Inferior parietal cortex (tissue), 1 donor: Measurements from ENCODE around the gene CDK3.
A peak's percentile ranks its signal among the peaks of the same experiment; 100 is the strongest.

ENCODE experiments used
- DNase-seq: peaks from one replicate; pipeline ENCODE4 v3.0.0-alpha.2; 2016; ENCODE audit errors: extremely low spot score

CDK3 gene

DNA sequence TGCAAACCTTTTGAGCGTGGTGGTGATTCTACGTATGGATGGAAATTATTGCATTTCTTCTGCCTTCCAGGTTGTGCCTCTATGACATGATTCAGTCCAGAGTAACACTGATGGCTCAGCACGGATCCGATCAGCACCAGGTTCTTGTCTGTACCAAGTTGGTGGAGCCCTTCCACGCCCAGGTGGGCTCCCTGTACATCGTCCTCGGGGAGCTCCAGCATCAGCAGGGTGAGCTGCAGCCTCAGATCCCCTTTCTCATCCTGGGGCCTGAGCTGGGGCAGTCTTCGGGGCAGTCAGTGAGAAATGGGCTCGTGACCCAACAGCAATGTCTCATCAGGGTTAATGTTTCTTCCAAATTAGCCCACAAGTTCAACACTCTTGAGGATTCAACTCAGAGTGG lies 9.3 kb upstream of the CDK3 start:
- no peak for DNase-seq

DNA sequence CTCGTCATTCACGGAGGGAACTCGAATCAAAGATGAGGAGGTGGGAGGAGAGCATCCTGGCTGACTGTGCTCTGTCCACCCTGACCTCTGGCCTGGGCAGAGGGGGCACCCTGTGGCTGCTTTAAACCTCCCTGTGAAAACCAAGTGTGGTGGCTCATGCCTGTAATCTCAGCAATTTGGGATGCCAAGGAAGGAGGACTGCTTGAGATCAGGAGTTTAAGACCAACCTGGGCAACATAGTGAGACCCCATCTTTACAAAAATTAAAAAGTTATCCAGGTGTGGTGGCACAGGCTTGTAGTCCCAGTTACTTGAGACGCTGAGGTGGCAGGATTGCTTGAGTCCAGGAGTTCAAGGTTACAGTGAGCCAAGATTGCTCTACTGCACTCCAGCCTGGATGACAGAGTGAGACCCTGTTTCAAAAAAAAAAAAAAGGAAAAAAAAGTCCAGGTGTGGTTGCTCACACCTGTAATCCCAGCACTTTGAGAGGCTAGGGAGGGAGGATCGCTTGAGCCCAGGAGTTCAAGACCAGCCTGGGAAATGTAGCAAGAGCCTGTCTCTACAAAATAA lies 5.8 kb upstream of the CDK3 start:
- DNase-seq, result no peak

DNA sequence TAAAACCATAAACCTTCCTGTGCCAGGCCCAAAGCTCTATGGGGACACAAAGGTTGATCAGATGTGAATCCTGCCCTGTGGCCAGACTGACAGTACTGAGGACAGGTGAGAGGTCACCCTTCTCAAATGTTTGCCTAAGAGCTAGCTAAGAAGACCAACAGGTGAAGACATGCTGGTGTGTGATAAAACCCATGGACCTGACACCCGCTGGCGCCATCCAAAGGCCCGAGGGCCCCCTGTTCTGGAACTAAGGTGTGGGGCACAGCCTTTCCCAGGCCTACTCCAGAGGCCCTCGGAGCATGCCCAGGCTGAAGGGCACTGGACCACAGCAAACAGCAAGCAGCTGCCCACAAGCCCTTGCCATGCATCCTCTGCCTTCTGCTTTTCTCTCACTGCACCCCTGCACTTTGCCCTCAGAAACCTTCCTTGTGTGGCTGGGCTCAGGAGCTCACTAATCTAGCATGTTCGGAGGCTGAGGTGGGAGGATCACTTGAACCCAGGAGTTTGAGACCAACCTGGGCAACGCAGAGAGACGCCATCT lies 5.2 kb upstream of the CDK3 start:
- no peak for DNase-seq

DNA sequence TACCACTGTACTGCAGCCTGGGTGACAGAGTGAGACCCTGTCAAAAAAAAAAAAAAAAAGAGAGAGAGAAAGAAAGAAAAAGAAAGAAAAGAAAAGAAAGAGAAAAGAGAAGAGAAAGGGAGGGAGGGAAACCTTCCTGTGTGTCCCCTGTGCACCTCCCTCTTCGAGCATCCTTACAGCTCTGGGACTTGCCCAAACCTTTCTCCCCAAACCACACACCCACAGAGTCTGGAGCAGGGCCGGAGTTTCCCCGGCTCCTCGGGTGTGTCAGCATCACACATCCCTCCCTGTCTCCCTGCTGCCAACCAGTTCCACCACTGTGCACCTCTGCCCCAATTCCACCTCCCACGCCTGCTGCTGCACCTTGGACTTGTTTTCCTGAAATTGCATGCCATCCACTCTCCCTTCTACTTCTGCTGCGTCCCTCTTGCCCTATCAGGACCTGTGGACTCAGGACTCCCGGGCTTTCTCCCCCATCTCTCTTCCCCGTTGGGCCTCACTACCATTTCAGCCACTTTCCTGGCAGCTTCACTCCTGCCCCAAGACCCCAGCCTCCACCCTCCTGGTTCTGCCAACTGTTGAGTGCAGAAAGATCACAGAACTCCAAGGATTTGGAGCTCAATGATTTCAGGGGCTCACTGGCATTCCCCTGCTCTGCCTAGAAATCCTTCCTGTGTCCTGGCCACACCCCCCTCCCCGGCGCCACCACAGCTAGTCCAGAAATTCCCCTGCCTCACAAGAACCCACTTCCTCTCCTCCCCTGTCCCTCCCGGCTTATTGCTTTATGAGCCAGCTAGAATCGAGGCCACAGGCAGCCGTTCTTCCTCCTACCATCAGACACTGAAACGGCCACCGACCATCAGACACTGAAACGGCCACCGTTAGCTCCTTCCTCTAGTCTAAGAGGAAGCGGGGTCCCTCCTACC lies 3.7 kb upstream of the CDK3 start:
- no peak for DNase-seq

DNA sequence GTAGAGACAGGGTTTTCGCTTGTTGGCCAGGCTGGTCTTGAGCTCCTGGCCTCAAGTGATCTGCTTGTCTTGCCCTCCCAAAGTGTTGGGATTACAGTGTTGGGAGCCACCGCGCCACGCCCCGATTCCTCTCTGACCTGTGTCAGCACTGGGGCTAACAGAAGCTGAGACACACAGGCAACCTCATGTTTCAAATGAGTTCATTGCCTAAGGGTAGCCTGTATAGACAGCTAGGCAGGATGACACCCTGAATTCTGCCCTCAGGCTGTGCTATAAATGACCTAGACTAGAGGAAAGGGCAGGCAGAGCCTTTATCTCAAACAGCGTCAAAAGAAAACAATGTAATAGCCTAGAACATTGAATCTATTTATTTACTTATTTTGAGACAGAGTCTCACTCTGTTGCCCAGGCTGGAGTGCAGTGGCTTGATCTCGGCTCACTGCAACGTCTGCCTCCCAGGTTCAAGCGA lies 2.3 kb upstream of the CDK3 start:
- DNase-seq, result no peak

DNA sequence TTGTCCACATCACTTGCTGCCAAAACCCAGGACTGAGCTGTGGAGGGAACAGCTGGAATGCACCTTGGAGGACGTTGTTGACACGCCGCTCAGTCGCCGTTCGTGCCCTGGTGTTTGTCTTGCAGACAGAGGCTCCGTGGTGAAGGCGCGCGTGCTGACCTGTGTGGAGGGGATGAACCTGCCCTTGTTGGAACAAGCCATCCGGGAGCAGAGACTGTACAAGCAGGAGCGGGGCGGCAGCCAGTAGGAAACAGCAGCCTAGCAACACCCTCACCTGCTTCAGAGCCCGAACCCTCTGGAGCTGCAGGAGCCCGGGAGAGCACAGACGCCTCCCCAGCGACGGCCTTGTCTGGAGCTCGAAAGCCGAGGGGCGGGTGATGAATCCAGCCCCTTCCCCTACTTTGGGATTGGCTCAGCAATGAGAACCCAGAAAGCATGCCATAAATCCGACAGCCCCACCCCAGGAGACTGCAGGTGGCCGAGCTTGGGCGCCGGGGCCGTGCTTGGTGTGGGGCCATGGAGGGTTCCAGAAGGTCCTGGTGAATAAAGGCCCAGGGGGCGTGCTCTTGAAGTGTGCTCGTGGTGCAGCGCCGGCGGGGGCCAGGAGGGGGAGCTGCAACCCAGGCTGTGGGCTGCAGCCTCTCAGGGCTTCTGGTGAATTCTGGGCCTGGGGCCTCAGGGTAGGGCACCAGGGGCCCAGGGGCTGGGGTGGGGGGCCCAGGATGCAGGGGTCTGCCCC lies 470 bp upstream of the CDK3 start:
- no peak for DNase-seq

DNA sequence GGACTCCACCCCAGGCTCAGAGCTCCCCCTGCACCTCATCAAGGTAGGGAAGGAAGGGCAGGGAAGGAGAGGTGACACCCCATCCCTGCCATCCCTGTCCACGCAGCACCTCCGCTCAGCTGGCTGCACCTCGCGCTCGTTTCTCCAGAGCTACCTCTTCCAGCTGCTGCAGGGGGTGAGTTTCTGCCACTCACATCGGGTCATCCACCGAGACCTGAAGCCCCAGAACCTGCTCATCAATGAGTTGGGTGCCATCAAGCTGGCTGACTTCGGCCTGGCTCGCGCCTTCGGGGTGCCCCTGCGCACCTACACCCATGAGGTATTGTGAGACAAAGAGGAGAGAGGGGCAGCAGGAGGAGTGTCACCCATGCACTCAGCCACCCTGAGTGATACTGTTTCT lies 1.4 kb downstream of the CDK3 start:
- no peak for DNase-seq

DNA sequence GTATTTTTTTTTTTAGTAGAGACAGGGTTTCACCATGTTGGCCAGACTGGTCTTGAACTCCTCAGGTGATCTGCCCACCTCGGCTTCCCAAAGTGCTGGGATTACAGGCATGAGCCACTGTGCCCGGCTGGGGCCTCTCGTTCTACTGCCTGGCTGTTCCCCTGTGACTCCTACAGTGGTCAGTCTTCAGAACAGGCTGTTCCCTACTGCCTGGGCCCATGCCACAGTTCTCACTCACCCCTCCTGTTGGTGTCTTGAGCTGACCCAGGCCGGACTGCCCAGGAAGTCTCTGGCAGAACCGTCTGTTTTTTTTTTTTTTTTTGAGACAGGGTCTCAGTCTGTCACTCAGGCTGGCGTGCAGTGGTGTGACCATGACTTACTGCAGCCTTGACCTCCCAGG lies 3.3 kb downstream of the CDK3 start:
- DNase-seq, result no peak

DNA sequence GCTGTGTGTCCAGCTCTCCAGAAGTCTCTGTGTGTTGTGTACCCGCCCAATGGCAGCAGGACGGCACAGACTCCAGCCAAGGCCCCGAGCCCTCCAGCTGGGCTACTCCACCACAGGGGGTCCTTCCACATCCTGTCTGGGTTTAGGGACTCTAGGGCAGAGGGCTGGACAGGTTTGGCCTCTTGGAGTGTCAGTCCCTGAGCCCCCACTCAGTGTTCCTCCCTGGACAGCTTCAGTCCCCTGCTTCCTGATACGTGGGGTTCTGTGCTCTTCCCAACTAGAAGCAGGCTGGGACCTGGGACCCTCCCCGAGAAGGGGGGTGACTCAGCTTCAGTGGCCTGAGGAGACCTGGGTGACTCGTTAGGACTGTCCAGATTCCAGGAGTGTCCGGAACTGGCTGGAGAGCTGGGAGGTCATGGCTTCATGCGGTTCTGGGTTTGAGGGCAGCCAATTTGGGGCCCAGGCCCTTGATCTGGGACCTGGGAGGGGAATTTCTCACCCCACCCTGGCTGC lies 4.2 kb downstream of the CDK3 start:
- DNase-seq, result no peak

DNA sequence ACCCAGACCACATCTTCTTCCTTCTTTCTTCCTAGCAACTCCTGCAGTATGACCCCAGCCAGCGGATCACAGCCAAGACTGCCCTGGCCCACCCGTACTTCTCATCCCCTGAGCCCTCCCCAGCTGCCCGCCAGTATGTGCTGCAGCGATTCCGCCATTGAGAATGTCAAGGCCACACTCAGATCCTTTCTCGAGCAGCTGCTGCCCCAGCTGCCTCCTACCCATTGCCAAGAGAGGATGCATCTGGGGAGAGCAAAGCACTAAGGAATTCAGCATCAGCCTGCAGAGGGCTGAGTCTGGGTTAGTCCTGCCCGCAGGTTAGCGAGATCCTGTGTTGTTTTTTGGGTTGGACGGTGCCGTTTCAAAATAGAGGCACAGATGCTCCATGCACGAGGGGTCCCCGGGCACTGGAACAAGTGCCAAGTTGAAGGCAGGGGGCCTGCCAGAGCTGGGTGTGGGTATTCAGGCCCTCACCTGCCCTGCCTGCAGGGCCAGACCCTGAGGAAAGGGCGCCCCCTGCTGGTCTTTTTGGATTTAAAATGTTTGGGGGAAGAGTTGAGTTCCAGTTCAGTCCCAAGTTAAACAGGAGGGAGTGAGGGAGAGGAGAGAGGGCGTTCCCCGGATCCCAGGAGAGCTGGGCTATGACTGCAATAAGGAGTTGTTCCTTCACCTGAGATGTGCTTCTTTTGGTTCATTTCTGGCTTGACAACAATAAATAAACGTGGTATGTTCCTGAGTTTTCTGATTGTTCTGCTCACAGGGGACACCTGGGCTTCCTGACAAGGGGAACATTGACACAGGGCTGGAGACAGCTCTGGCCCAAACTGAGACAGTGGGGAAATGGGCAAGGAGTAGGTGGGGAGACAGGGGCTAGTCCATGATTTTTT lies 4.9 kb downstream of the CDK3 start:
- DNase-seq, result peak; percentile 84

DNA sequence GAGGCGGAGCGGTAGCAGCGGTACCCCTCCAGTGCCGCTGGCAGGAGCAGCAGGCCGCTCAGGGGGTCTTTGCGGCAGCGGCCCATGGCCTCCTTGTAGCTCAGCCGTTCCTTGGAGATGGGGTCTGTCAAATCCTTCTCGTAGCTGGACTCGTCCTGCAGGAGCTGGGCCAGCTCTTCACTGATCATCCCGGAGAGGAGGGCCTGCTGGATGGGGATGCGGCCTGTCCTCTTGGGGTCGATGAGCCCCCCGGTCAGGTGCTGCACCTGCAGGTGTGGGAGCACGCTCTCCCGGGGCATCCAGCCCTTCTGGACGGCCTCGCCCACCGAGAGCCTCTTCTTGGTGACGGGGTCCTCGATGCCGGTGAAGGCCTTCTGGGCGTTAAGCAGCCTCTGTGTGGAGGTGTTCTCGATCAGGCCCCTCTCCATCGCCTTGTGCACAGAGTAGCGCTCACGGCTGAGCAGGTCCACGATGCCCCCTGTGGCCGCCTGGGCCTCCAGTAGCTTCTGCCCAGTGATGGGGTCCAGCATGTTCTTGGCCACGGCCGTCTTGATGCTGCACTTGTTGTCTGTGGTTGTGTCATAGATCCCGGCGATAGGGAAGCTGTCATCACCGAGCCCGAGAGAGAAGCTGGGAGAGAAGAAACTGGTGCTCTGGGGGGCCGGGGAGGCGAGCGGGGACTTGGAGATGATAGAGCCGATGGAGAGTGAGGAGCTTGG lies 6.6 kb downstream of the CDK3 start:
- DNase-seq, result no peak

DNA sequence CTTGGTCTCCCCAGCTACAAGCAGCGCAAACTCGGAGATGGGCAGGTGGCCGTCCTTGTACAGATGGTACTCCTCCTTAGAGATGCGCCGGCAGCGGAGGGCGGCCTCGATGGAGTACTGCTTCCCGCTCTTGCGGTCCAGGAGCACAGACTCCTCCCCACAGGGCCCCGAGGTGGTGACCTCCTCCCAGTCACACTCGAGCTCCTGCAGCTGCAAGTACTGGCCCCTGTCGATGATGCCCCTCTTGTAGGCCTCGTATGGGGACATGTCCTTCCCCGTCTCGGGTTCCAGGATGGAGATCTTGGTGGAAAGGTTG lies 7.2 kb downstream of the CDK3 start:
- no peak for DNase-seq

DNA sequence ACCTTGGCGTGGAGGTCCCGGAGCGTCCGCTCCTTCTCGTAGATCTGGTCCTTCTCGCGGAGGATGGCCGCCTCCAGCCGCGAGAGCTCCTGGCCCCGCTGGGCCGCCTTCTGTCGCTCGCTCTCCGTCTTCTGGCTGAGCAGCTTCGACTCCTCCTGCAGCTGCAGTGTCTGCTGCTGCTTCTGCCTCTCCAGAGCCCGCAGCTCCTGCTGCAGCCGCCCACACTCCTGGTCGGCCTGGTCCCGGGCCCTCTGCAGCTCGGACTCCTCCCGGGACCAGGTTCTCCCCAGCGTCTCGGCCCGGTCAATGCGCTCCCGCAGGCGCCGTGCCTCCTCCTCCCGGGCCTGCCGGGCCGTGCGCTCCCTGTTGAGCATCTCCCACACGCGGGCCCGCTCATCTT lies 7.6 kb downstream of the CDK3 start:
- DNase-seq, result no peak

DNA sequence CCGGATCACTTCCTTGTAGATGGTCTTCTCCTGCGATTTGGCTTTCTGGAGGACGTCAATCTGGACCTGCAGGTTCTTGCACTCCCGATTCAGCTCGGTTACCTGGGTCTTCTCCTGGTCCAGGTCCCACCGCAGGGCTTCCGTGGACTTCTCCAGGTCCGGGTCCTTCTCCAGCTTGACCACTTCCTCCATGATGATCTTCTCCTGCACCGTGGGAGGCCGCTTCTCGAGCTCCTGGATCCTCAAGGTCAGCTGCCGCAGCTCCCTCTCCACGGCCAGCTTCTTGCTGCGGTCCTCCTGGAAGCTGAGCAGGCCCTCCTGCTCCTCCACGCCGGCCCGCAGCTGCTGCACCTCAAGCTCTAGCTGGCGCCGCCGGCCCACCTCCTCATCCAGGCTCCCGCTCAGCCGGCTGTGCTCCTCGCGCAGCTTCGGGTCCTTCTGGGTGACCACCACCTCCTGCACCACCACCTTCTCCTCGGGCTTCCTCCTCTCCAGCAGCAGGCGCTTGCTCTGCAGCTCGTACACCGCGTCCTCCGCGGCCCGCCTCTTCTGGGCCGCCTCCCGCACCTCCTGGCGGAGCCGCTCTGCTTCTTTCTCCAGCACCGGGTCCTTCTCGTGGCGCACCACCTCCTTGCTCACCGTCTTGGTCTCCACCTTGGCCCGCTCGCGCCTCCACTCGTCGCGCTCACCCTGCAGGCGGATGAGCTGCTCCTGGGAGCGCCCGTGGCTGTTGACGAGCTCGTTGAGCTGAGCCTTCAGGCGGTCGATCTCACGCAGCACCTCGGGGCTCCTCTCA lies 8.2 kb downstream of the CDK3 start:
- no peak for DNase-seq

DNA sequence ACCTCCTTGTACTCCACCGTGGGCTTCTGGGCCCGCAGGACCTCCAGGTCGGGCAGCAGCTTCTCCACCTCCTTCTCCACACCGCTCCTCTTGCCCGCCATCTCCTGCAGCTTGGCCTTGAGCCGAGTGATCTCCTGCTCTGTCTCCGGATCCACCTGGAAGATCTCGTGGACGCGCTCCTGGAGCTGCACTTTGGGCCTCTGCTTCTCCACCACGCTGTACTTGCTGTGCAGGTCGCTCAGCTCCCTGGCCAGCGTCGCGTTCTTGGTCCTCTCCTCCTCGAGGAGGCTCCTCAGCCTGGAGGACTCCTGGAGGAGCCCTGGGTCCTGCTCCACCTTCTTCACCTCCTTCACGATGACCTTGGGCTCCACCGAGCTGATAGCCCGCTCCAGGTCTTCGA lies 8.8 kb downstream of the CDK3 start:
- DNase-seq, result no peak

DNA sequence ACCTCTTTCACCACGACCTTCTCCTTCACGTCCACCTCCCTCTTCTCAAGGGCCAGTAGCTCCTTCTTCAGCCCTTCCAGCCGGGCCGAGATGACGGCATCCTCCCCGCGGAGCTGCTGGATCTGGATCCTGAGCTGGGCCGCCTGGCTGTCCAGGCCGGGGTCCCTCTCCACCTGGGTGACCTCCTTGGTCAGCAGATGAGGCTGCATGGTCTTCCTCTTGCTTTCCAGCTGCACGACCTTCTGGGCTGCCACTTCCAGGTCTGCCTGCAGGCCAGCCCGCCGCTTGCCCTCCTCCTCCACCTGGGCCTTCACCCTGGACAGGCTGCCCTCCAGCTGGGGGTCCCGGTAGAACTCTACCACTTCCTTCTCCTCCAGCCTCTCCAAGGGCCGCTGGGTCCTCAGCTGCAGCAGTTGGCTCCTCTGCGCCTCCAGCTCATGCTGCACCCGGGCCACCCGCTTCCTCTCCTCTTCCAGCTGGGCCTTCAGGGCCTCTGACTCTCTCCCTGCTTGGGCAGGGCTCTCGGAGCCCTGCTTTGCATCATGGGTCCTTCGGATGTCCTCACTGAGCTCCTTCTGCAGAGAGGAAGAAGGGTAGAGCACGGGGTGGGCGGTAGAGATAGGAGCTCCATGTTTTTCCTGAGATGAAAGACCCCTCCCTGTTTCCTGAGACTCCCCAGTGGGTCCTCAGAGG lies 9.5 kb downstream of the CDK3 start:
- no peak for DNase-seq

DNA sequence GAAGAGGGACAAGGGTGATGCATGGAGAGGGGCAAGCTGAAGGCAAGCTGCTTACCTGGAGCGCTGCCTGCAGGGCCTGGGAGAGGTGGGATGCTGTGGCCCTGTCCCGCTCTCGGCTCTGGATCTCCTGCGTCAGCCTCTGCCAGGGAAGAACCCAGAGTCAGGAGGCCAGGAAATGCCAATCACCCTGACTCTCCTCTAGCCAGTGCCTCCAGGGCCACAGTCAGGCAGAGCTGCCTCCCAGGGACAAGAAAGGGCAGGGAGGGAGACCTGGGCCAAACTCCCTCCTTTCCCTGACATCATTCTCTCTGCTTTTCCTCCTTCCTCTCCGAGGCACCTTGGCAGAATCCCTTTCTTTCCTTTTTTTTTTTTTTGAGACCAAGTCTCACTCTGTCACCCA lies 11.3 kb downstream of the CDK3 start:
- DNase-seq, result no peak

DNA sequence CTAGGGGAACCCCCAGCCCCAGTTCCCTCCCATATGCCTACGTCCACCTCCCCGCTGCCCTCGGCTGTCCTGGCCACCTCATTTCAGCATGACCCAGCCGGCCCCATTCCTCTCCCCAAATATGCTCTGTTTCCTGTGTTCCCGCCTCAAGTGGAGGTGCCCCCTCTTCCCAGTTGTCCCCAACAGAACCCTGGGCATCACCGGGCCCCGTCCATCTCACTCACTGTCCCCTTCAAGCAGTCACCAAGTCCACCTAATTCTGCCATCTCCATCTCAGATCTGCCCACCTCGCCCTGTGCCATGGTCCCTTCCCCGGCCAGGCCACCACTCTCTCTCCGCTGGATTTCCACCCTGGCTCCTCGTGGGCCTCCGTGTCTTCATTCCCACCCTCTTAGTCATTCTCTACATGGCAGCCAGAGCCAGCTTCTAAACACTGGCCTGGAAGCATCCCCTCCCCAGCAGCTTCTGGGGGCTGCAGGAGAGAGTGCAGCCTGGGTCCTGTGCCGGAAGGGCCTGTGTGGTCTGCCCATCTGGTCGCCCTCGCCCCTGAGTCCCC lies 12.8 kb downstream of the CDK3 start:
- DNase-seq, result no peak
